IPS DF 4.7 (cell line): ENCODE results near the gene SYCP2L.

Experiments
- DNase-seq: peaks from one replicate; pipeline ENCODE4 v3.0.0-alpha.2; 2013; ENCODE audit warnings: low spot score; ENCODE audit errors: extremely low read depth

The SYCP2L gene

DNA sequence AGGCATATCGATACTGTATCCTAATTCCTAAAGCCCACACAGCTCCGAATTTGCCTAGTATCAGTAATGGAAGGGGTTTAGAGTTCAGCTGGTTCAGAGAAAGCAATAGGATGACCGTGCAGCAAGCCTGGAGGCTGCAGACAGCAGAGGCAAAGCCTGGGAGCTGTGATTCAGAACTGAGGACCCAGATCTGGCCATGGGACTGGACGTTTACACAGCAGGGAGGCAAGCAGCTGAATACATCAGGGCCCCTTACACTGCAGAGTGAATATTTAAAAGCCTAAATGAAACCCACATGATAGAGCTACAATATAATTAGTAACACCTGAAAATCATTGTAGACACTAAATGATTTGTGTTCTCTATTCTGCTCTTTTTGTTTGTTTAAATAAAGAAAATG, 119.2 kb downstream of the SYCP2L start:
- no peak for DNase-seq

DNA sequence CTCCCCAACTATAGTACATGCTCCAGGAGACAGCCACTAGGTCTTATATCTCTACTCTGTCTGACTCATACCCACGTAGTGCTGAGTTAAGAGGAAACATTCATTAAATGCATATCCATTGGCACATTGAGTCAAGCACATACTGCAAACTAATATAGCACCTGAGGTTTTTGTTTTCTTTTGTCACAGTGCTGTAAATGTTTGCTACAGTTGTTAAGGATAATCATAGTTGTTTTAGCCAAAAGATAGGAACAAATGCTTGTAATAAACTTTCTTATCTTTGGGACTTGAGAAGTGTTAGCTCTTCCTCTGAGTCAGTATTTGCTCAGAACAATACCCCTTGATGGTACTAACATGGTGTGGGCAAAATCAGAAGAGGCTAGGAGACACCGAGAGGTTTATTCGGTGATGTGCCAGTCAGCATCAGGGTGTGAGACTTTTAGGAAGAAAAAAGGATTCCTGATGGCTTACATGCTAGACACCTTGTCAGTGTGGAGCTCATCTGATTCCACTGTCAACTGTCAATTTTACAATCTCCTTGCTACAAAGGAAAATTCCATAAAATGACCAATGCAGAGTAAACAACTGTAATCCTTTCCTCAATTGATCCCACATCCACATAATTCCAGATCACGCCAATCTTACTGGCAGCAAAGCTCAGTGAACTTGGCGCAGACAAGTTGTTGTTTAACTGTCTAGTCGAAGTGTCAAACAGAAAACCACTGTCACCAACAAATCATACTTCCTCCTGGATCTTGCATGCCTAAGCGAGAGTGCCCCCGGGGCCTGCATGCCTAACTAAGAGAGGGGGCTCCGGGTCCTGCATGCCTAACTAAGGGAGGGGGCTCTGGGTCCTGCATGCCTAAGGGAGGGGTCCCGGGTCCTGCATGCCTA, 121.1 kb downstream of the SYCP2L start:
- no peak for DNase-seq

DNA sequence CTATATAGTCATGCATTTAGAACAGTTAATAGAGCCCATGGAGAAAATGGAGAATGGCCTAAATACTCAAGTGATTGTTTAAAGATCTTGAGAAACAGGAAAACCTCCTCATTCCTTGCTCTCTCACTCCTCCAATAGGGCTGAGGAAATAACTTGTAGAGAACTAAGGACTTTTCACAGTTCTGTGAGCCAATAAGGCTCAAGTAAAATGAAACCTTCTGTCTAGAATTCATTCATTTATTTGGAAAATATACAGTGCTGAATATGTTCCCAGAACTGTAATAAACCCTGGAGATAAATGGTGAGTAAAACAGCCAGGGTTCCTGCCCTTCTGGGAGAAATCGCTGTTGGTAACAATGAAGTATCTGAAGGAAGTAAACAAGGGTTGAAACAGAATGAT, 122.0 kb downstream of the SYCP2L start:
- no peak for DNase-seq

DNA sequence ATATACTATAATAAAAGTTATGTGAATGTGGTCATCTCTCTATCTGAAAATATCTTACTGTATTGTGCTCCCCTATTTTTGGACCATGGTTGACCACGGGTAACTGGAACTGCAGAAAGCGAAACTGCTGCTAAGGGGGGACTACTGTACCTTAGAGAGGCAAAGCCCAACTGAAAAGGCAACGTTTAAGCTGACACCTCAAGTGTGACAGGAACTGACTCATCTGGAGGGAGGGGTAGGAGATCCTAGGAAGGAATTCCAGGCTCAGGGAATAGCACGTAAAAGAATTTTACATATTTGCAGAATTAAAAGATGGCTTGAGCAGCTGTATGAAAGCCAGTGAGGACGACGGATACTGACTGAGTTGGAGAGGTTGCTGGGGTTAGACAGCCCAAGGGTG, 122.5 kb downstream of the SYCP2L start:
- no peak for DNase-seq

DNA sequence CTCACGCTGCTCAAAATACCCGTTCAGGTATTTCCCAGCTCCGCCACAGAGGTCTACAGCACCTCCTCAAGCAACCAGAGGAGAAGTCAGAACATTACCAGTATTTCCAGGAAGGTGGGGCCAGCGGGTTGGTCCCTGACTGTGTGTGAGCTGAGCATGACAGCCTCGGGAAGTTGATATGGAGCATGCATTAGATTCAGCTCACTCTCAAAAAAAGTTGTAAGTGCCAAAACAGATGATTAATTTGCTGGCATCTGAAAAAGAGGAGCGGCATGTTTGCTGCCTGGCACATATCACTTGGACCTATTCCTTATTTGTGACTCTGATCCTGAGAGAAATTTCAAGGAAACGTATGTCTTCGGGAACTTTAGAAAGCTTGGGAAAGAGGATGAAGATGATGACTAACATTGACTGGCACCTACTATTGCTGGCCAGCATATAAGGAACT, 125.0 kb downstream of the SYCP2L start:
- no peak for DNase-seq

DNA sequence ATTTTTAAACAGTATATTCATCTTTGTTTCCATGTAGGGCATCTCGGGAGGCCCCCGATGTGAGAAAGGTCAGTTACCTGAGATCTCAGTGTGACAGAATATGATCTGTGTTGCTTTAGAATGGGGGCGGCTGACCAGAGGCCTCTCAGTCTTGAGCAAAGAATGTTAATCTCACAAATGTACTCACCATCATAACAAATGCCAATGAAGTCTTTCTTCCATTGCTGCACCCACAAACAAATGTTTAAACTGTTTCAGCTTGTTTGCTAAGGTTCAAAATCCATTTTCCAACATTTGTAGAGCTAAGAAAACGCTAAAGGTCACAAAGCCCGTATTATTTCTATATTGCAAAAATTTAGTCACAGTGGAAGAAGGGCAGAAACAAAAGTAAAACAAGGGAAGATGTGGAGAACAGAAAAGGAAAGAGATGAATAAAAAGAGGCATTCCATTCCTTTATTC, 125.5 kb downstream of the SYCP2L start:
- no peak for DNase-seq

DNA sequence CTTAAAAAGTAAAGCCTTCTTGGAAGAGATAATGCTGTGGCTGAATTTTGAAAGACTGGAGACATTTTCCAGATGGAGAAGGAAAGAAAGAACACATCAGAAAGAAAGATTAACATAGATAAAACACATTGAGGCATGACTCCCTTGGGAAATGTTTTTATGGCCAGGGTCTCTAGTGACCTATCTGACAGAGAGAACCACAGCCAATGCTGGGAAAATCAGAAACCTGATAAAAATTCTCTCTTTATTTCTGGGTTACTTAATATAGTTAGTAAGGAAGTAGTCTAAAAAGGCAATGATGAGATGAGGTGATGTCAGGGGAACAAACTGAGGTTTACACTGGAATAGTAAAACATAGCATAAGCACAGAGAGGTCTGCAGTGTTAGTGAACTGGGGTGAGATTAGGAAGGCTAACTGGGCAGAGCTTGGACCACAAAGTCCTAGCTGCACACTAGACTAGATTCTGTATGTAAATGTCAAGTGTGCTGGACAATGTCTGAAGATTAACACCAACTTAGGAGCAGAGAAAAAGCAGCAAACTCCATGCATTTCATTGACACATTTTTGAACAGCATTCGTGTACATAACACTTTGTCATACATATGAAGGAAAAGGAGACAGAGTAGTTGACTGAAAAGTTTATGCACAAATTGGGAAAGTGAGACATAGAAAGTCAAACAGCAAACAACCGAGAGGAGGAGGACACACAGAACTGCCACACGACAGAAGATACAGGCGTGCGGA, 126.3 kb downstream of the SYCP2L start:
- DNase-seq, result no peak

DNA sequence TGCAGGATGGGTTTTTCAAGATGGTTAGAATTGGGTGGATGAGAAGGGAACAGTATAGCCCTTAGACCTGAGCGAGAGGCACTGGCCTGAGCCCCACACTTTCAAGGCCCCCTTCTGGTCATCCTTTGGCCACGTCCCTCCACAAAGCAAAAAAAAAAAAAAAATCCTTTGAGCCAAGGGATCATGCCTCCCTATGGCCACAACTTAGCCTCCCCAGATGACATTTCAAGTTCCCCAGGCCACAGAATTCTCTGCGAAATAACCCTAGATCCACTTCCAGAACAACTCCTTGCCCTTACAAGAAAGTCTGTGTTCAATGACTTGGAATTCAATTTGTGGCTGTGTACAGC, 126.8 kb downstream of the SYCP2L start:
- no peak for DNase-seq

DNA sequence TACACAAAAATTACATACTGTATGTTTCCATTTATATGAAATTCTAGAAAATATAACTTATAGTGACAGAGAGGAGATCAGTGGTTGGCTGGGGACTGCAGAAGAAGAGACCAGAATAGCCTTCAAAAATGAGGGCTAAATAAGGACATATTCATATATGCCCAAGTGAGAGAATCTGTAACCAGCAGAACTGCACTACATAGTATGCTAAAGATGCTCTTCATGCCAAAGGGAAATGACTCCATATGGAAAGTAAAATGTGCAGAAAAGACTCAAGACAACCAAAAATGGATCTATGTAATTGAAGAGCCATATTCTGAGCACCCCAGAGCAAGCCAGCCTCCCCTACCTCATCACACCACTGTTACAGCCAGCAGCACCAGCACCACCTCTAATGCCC, 128.2 kb downstream of the SYCP2L start:
- no peak for DNase-seq

DNA sequence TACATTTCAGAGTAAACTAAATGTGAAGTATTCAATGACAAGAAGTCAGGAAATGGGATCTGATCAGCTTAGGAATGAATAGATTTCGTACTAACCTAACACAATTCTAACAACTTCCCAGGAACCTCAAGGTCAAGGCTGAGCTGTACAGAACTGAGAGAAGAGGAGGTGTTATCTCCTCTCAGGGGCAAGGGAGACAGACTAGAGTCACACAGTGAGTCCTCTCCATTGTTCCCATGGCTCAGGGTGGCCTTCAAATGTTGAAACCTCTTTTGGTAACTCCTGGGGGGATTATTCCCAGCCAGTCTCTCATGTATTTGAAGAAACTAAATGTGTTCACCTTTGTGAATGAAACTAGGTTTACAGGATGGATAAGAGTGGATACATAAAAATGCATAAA, 129.6 kb downstream of the SYCP2L start:
- no peak for DNase-seq

DNA sequence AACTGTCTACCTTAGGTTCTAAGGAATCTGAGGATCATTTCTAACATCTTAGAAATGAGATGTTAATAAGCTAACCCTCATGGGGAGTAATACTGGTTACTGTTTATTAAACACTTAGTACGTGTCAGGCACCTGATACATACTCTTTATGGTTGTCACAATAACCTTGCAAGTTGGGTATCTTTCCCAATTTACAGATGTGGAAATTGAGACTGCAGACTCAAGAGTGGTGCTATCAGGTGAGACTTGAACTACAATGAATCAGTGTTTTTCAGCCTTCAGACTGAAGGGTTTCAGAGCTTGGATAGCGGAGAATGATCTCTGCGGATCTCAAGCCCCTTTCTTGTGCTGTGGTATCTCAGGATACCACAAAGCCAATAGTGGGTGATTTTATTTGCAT, 130.2 kb downstream of the SYCP2L start:
- no peak for DNase-seq

DNA sequence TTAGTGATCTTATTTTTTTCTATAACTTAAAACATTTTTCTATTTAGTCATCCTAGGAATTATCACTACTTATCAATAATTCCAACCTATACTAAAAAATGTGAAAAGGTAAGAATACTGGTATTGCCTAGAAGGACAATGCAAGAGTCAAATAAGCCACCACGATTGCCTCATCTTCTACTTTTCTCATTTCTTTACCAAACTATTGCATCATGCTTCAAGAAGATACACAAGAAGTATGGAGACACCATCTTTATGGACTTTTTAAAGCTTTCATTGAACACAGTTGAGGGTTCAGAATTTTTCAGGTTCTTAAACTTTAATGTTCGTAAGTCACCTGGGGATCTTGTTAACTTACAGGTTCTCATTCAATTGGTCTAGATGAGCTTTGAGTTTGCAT, 131.4 kb downstream of the SYCP2L start:
- DNase-seq, result no peak

DNA sequence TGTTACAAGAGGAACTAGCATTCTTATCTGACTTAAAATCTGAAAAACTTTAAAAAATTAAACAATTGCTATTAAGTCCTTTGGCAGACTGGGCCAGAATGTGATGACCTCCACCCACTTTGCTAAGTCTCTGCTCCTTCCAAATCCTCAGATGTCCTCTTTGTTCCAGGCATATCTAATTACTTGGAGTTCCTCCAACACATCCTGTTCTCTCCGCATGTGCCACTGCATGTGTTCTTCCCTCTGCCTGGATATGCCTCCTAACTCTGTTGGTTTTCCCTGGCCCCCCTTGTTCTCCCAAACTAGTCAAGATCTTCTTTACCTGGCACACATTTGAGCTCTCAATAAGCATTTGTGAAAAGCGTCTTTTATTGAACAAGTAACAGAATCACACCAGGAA, 134.2 kb downstream of the SYCP2L start:
- no peak for DNase-seq

DNA sequence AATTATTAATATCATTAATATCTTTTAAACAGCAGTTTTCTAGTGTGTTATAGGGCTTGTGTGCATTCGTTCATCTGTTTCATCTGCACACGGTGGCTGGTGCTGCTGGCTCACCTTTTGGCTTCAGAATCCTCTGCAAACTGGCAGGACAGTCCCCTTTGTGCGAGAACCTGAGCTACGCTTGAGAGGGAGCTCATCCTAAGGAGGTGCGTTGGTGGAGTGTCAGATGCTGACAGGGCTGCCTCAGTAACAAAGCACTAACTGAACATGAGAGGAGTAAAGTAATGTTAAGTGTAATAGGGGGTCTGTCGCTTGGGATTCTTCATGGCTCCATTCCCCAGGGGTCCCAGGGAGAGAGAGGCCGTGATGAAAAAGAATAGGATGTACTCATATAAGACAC, 134.9 kb downstream of the SYCP2L start:
- DNase-seq, result no peak

DNA sequence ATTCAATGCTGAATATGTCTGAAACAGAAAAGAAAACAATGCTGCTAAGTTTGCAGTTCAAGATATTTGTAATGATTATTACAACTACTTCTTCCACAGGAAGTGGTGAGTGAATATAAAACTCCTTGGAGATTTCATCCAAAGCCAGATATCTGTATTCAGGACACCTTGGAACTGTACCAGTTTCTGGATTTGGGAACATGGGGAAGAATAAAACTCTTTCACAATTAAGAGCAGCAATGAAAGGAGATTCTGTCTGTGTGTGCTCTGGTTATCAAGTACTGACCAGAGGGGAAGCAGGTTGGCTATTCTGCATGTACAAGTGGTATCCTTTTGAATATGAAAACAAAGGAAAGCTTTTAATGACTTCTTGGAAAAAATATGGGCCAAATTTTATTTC, 136.2 kb downstream of the SYCP2L start:
- no peak for DNase-seq
